HG03520 (cell line): ENCODE results near the gene DEPDC1B.
"Not testable (repeated sequence)": the region's sequence is repeated elsewhere in the genome, so short reads cannot be mapped to it uniquely, and the experiment has no call there.

Experiments
- ATAC-seq: cut with Tn5 transposase; IDR thresholded peaks from one replicate; pipeline ENCODE4 v1.9.1; 2021; ENCODE audit warnings: mild to moderate bottlenecking, moderate library complexity; ENCODE audit not compliant: unreplicated experiment

Gene DEPDC1B

GRCh38 chr5:60700416-60700757 lies 421 bp upstream of the DEPDC1B start:
- ATAC-seq, result peak; percentile 4

DNA sequence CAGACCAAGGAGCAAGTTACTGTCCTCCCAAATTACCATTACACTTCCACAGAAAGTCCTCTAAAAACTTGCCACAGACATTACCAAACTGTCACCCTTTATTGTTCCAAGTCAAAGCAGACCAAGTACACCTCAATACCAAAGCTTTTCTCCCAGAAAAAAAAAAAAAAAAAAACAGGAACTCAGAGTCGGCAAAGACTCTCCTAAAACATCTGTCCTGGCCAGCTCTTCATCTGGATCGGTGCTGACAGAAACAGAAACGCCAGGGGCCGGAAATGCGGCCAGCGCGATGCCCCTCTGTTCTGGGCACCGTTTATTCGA lies 718 bp downstream of the DEPDC1B start:
- no peak for ATAC-seq

DNA sequence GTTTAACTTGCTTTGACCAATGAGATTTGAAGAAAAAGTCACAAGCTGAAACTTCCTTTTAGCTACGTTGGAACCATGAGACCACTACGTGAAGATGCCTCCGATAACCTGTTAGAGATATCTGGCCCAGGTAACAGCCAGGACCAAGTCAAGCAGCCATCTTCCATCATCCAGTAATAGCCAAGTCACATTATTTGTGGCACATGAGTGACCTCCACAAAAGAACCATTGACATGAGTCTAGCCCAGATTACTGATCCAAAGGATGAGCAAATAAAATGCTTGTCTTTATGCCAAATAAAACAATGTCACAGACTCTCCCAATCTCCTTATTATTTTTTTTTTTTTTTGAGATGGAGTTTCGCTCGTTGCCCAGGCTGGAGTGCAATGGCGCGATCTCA lies 1.6 kb downstream of the DEPDC1B start:
- ATAC-seq, result no peak

GRCh38 chr5:60690326-60690725 lies 9.6 kb downstream of the DEPDC1B start:
- no peak for ATAC-seq

- no peak for ATAC-seq
Measured at GRCh38 chr5:60688980-60689379, 11.0 kb downstream of the DEPDC1B start.

DNA sequence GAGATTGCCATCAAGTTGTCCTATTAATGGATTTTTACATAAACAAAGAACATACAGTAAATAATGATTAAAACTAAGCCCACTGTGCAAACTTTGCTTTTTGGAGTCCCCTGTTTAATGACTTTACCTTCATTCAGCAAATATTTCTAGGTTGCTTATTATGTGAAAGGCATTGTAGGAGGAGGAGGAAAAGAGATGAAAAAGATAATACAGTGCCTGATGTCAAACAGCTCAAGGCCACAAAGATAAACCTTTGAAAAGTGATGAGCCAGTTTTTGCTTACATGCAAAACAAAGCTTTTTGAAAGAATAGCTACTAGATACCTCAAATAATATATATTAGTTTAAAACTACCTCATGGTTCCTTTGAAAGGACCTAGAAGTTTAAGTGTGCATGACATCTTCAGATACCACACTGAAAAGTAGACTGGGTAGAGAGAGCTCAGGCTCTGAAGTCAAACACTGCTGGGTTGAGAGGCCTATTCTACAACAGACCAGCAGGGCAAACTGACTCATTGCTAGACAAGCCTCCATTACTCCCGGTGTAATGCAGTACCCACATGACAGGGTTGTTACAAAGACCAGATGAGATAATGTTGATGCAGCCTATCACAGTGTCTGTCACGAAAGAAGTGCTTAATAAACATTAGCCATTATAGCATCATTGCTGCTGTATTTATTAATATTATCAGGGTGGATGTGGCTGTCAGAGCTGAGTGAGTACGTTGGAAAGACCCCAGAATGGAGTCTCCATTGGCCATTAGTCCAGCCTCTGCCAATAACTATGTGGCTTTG lies 11.8 kb downstream of the DEPDC1B start:
- ATAC-seq, result peak; percentile 99

DNA sequence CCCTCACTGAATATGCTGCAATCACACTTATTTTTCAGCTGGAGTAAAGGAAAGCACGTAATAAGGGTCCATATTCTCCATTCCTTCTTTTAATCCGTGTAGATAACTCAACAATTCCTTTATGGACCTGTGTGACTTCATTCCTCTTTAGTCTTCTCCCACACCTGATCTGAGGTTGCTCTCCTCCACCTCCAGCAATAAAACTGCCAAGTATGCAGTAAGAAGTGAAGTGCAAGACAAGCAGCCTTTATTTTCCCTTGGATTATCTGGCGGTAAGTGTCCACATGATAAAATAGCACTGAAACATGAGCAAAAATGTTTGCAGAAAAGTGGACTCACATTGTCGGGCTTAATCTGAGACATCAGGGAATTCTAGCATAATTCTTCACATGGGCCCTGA lies 13.8 kb downstream of the DEPDC1B start:
- ATAC-seq, result no peak

- ATAC-seq, result no peak
Measured at GRCh38 chr5:60685700-60686099, 14.3 kb downstream of the DEPDC1B start.

DNA sequence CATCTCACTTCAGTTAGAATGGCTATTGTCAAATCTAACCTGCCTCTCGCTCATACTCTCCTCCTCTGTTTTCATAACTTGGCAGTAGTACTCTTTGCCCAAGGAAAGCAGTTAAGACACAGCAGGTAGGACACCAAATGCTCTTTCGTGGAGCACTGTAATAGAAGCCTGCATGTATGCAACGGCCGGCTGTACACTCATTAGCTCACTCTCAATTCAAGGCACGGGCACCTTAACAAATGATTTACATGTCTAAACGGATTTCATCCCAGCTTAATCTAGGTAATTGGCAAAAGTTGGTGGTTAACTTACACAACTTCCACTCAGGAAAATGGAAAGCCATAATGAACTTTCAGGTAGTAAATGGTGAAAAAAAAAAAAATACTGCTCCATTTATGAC lies 14.9 kb downstream of the DEPDC1B start:
- no peak for ATAC-seq

DNA sequence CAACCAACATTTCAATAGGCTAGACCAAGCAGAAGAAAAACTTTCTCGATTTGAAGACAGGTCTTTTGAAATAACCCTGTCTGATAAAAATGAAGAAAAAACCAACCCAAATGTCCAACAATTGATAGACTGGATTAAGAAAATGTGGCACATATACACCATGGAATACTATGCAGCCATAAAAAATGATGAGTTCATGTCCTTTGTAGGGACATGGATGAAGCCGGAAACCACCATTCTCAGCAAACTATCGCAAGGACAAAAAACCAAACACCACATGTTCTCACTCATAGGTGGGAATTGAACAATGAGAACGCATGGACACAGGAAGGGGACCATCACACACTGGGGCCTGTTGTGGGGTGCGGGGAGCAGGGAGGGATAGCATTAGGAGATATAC lies 18.0 kb downstream of the DEPDC1B start:
- not testable (repeated sequence) for ATAC-seq

DNA sequence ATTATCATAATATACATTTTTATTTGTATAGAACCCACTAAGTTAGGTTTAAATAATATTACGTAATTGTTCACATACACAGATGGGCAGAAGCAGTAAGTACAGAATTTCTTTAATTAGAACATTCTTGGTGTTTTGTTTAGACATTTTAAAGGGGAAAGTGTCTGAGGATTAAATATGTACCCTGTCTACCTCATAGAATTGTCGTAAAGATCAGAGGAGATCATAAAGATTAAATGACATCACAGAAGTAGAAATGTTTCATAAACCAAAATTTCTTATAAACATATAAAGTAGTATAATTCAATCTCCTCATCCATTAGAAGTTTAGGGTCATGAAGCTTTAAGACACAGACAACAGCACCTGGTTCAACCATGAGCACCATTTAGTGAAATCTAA lies 20.1 kb downstream of the DEPDC1B start:
- ATAC-seq, result no peak

GRCh38 chr5:60677850-60678664 lies 21.9 kb downstream of the DEPDC1B start:
- ATAC-seq, result peak; percentile 69

- no peak for ATAC-seq
Measured at GRCh38 chr5:60675286-60675685, 24.7 kb downstream of the DEPDC1B start.

- no peak for ATAC-seq
Measured at GRCh38 chr5:60674251-60675069, 25.5 kb downstream of the DEPDC1B start.

- no peak for ATAC-seq
Measured at GRCh38 chr5:60673334-60673733, 26.6 kb downstream of the DEPDC1B start.

DNA sequence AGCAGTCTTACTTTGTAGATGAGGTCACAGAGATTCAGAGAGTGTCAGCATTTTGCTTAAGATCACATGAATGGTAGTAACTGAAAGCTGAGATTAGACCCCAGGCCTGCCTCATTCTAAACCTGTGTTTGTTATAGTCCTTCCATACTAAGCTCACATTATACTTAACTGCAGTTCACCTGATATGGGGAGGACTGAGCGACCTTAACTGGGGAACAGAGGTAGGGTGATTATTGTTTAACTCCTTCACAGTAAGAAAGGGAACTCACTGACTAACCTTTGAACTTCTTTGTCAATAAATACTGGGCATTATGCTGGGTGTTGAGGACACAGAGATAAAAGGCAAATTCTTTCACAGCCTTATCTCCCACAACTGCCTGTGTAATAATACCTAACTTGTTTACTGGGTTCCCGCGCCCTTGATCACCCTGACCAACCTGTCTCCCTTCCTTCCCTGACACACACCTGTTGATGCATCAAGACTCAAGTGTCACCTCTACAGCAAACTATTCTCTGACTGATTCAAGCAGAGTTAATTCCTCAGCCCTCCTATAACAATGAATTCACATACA lies 27.2 kb downstream of the DEPDC1B start:
- no peak for ATAC-seq

DNA sequence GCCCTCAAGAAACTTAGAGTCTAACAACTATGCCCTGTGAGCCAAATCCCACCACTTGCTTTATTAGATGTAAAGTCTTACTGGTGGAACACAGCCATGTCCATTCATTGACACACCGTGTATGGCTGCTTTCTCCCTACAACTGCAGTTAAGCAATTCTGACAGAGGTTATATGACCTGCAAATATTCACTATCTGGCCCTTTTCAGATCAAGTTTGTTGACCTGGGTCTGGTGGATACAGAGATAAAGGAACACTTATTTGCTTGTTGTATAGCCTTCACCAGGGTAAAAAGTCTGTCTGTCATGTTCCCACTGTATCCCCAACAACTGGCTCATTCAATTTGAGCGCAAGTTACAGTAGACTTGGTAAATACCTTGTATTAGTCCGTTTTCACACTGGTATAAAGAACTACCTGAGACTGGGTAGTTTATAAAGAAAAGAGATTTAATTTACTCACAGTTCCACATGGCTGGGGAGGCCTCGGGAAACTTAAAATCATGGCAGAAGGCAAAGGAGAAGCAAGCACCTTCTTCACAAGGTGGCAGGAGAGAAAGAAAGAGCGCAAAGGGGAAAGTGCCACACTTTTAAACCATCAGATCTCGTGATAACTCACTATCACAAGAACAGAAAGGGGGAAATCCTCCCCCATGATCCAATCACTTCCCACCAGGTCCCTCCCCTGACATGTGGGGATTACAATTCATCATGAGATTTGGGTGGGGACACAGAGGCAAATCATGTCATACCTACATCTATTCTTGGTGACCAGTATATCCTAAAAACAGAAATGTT lies 27.9 kb downstream of the DEPDC1B start:
- no peak for ATAC-seq

- ATAC-seq, result no peak
Measured at GRCh38 chr5:60670749-60671148, 29.2 kb downstream of the DEPDC1B start.

GRCh38 chr5:60668686-60669304 lies 31.2 kb downstream of the DEPDC1B start:
- ATAC-seq, result no peak
